Thymus (tissue), 14 donors: ENCODE data around the gene ENTPD6. TPM values are rescaled to one million over a fixed set of nuclear protein-coding genes. Genes with fewer than 3 reads are reported as not detected.

Experiments used
- DNase-seq, 9 donors: peaks; one replicate each; pipeline ENCODE4 v3.0.0-alpha.2; 2013; ENCODE audit warnings: low spot score in 9 of 9, low read depth in 6 of 9, missing footprints in 1 of 9
- H3K27ac ChIP-seq, 2 donors: one replicate each; pipeline ENCODE4 v1.5.1; 2013; ENCODE audit warnings: control low read depth in 1 of 2, low read depth in 1 of 2, low read length in 1 of 2, mild to moderate bottlenecking in 1 of 2, moderate library complexity in 1 of 2
- H3K27me3 ChIP-seq, 2 donors: one replicate each; pipeline ENCODE4 v1.5.1; 2013; ENCODE audit warnings: low read length in 1 of 2; ENCODE audit not compliant: control insufficient read depth in 2 of 2, insufficient read depth in 1 of 2
- H3K36me3 ChIP-seq, 2 donors: one replicate each; pipeline ENCODE4 v1.5.1; 2013; ENCODE audit warnings: low read length in 1 of 2, mild to moderate bottlenecking in 1 of 2, moderate library complexity in 1 of 2; ENCODE audit not compliant: control insufficient read depth in 2 of 2, insufficient read depth in 2 of 2
- H3K4me1 ChIP-seq, 2 donors: one replicate each; pipeline ENCODE4 v1.5.1; 2013; ENCODE audit warnings: low read length in 2 of 2; ENCODE audit not compliant: control insufficient read depth in 2 of 2, insufficient read depth in 2 of 2
- H3K4me3 ChIP-seq, 2 donors: one replicate each; pipeline ENCODE4 v1.5.1; 2013; ENCODE audit warnings: low read length in 2 of 2, control low read depth in 1 of 2, mild to moderate bottlenecking in 1 of 2
- H3K9me3 ChIP-seq, 2 donors: one replicate each; pipeline ENCODE4 v1.5.1; 2013; ENCODE audit warnings: low read length in 1 of 2, mild to moderate bottlenecking in 1 of 2; ENCODE audit not compliant: control insufficient read depth in 2 of 2, insufficient read depth in 1 of 2
- WGBS: extraction: QIAGEN DNeasy Blood & Tissue Kit; methylation state at CpG from one replicate; pipeline ENCODE4 v1.1.7; 2013; 5-methylcytosine and 5-hydroxymethylcytosine counted together
- long read RNA-seq, 10 donors: transcript quantifications; one replicate each; lab custom pipeline, GENCODE V29; 2026
- polyA plus RNA-seq: library from polyadenylated mRNA; stranded (reverse); fragments of 200-250 nt; gene quantifications from one replicate; pipeline ENCODE4 v1.2.3, GENCODE V29; 2013
- total RNA-seq: library from RNA; stranded (reverse); fragments of 120-200 nt; gene quantifications from one replicate; pipeline ENCODE4 v1.2.4, GENCODE V29; 2013
- donor health status: healthy.

The ENTPD6 gene
- total RNA-seq (29.2 TPM), polyA plus RNA-seq (71.0 TPM)
- long read RNA-seq, donor 1, partial matches to known transcripts = 0 of 1 reads
- long read RNA-seq, donor 1, other reads (novel, unspliced or antisense) = 0 of 1 reads
- long read RNA-seq, donor 2, partial matches to known transcripts = 5 of 11 reads
- long read RNA-seq, donor 2, other reads (novel, unspliced or antisense) = 0 of 11 reads
- long read RNA-seq, donor 3, partial matches to known transcripts = 0 of 4 reads
- long read RNA-seq, donor 3, other reads (novel, unspliced or antisense) = 0 of 4 reads
- long read RNA-seq, donor 4, partial matches to known transcripts = 0 of 5 reads
- long read RNA-seq, donor 4, other reads (novel, unspliced or antisense) = 0 of 5 reads
- long read RNA-seq, donor 5, partial matches to known transcripts = 0 of 6 reads
- long read RNA-seq, donor 5, other reads (novel, unspliced or antisense) = 0 of 6 reads
- long read RNA-seq, donor 6, partial matches to known transcripts = 0 of 6 reads
- long read RNA-seq, donor 6, other reads (novel, unspliced or antisense) = 0 of 6 reads
- long read RNA-seq, donor 7, partial matches to known transcripts = 0 of 2 reads
- long read RNA-seq, donor 7, other reads (novel, unspliced or antisense) = 0 of 2 reads
- long read RNA-seq, donor 8, partial matches to known transcripts = 0 of 1 reads
- long read RNA-seq, donor 8, other reads (novel, unspliced or antisense) = 0 of 1 reads
- long read RNA-seq, donor 9, partial matches to known transcripts = 0 of 1 reads
- long read RNA-seq, donor 9, other reads (novel, unspliced or antisense) = 0 of 1 reads
- long read RNA-seq, donor 10, partial matches to known transcripts = 0 of 3 reads
- long read RNA-seq, donor 10, other reads (novel, unspliced or antisense) = 0 of 3 reads

GRCh38 chr20:25195014-25195961, at the start of gene ENTPD6:
ENTPD6 (plus strand) TSS chr20:25195712; CDS start chr20:25206537, 10,825 bp downstream.
- Histone ChIP-seq H3K36me3 (peaks cover 0 to 6% of the 10 kb centered on the region in 2 donors), H3K27ac (peak within 1 kb of the TSS; percentile 95 to 98), H3K4me3 (peak within 1 kb of the TSS; percentile 71 to 91), H3K9me3 (peaks cover 0 to 14% of the 10 kb centered on the region in 2 donors), H3K27me3 (no peaks in the 10 kb centered on the region), H3K4me1 (peaks cover 28 to 38% of the 10 kb centered on the region in 2 donors)
- peak; percentile 69 to 96 (median 88) for DNase-seq
- WGBS = 5% methylated on average over 75 of the region's 75 CpGs

- Histone ChIP-seq H3K36me3 (no peaks in the 10 kb centered on the region), H3K27ac (no peak overlapping the region), H3K4me3 (no peak overlapping the region), H3K27me3 (peaks cover 0 to 57% of the 10 kb centered on the region in 2 donors), H3K9me3 (no peaks in the 10 kb centered on the region), H3K4me1 (peaks cover 5 to 8% of the 10 kb centered on the region in 2 donors)
- no peak for DNase-seq
- 94% methylated on average over 8 of the region's 8 CpGs for WGBS
These were observed 48.5 kb upstream of the ENTPD6 start for GRCh38 chr20:25146976-25147375.

- Histone ChIP-seq H3K36me3 (no peaks in the 10 kb centered on the region), H3K27me3 (peaks cover 0 to 60% of the 10 kb centered on the region in 2 donors), H3K27ac (no peak overlapping the region), H3K4me1 (peaks cover 5 to 8% of the 10 kb centered on the region in 2 donors), H3K4me3 (no peak overlapping the region), H3K9me3 (no peaks in the 10 kb centered on the region)
- 93% methylated on average over 15 of the region's 15 CpGs for WGBS
- DNase-seq = no peak
These were observed 47.8 kb upstream of the ENTPD6 start for GRCh38 chr20:25147716-25148115.

DNA sequence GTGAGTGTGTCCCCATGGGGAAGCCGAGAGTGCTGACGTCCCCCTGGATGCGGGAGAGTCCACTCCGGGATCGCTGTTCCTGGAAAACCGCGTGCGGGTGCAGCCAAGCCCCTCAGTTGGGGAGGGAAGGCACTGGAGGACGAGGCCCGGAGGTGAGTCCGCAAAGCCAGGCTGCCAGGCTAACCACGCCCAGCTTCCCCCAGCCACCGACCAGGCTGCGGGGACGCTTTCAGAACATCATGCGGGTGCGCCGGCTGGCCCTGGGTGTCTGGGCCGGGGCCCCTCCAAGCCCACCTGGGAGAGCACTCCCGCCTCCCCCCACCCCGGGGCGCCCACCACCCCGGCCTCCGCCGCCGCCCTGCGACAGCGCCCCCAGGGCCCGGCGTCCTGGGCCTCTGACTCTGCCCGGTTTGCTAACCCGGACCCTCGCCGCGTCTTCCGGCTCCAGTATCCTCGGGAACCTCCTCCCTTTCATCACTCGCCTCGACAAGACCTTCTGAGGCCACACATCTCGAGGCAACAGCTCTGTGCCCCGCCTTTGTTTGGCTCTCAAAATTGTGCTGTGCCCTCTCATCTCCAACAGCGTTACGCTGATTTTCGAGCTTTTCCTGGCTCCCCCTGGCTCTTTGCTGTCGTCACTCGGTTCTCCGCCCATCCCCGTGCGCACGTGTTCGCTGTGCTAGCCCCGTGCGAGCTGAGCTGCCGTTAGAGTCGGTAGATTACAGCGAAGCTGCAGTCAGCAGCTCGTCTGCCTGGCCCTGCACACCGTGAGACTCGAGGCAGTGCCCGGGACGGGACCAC, 47.1 kb upstream of the ENTPD6 start:
- peaks cover 5 to 8% of the 10 kb centered on the region in 2 donors for H3K4me1 ChIP-seq
- H3K36me3 ChIP-seq = no peaks in the 10 kb centered on the region
- peaks cover 0 to 60% of the 10 kb centered on the region in 2 donors for H3K27me3 ChIP-seq
- no peak overlapping the region for H3K27ac ChIP-seq
- H3K9me3 ChIP-seq = no peaks in the 10 kb centered on the region
- WGBS = 9% methylated on average over 61 of the region's 61 CpGs
- DNase-seq = peak; percentile 29 to 87 (median 61)
- H3K4me3 ChIP-seq = peak overlapping the region; percentile 37 to 51

GRCh38 chr20:25148982-25149846, 46.3 kb upstream of the ENTPD6 start:
- no peak for DNase-seq
- Histone ChIP-seq H3K27ac (no peak overlapping the region), H3K4me1 (peaks cover 5 to 8% of the 10 kb centered on the region in 2 donors), H3K9me3 (no peaks in the 10 kb centered on the region), H3K36me3 (no peaks in the 10 kb centered on the region), H3K27me3 (peaks cover 0 to 60% of the 10 kb centered on the region in 2 donors), H3K4me3 (peak overlapping the region in 1 of 2 donors; percentile 51)
- 78% methylated on average over 17 of the region's 17 CpGs for WGBS

GRCh38 chr20:25150016-25150415, 45.5 kb upstream of the ENTPD6 start:
- no peaks in the 10 kb centered on the region for H3K36me3 ChIP-seq
- WGBS = 92% methylated on average over 6 of the region's 6 CpGs
- H3K27me3 ChIP-seq = peaks cover 0 to 57% of the 10 kb centered on the region in 2 donors
- no peak overlapping the region for H3K27ac ChIP-seq
- no peaks in the 10 kb centered on the region for H3K9me3 ChIP-seq
- H3K4me3 ChIP-seq = no peak overlapping the region
- H3K4me1 ChIP-seq = peaks cover 5 to 8% of the 10 kb centered on the region in 2 donors
- no peak for DNase-seq

DNA sequence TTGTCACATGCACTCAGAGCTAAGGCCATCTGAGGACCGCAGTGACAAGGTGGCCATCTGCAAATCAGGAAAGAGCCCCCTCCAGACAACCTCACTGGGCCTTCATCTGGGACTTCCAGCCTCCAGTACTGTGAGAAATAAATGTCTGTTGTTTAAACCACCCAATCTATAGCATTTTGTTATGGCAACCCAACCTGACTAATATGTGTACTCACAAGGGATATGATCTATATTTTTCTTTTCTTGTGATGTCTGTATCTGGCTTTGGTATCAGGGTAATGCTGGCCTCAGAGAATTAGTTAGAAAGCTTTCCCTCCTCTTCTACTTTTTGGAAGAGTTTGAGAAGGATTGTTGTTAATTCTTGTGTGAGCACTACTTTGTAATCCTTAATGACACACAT, 37.5 kb upstream of the ENTPD6 start:
- Histone ChIP-seq H3K36me3 (no peaks in the 10 kb centered on the region), H3K9me3 (no peaks in the 10 kb centered on the region), H3K27ac (no peak overlapping the region), H3K27me3 (peaks cover 0 to 2% of the 10 kb centered on the region in 2 donors), H3K4me3 (no peak overlapping the region), H3K4me1 (no peaks in the 10 kb centered on the region)
- no peak for DNase-seq
- 95% methylated on average over 1 of the region's 1 CpG for WGBS
